Lower leg skin (tissue), 3 donors: ENCODE measurements around the gene S1PR2.

Source experiments
- CTCF ChIP-seq, 3 donors: fragments of 450-650 bp; IDR thresholded peaks; one replicate each; pipeline ENCODE4 v1.5.1; 2016; ENCODE audit warnings: antibody characterized with exemption in 3 of 3, mild to moderate bottlenecking in 3 of 3, moderate library complexity in 2 of 3
- POLR2A ChIP-seq, 2 donors: fragments of 450-650 bp; IDR thresholded peaks; one replicate each; pipeline ENCODE4 v1.6.1; 2016 to 2017; ENCODE audit warnings: antibody characterized with exemption in 2 of 2, mild to moderate bottlenecking in 1 of 2, moderate library complexity in 1 of 2

GRCh38 chr19:10228920-10229319 lies 2.2 kb downstream of the S1PR2 start:
- TF ChIP-seq CTCF (IDR thresholded peaks at IDR 0.05) = peak in 1 of 3 donors; percentile 46
- no peak for TF ChIP-seq POLR2A (IDR thresholded peaks at IDR 0.05)
